ENCODE results near the gene LMBR1L. TPM values are rescaled to one million over a fixed set of nuclear protein-coding genes. Genes with fewer than 3 reads are reported as not detected.

The LMBR1L gene
- total RNA-seq, 6 donors from 2014 or later: 20.4 to 108 (median 57.7) TPM

GRCh38 chr12:49049566-49050224 lies 61.0 kb downstream of the LMBR1L start:
- Histone ChIP-seq H3K4me1 (peaks cover 0 to 3% (median 0%) of the 10 kb centered on the region in 4 donors), H3K9me3 (no peaks in the 10 kb centered on the region), H3K27ac (no peak overlapping the region), H3K36me3 (peaks cover 76 to 100% (median 98%) of the 10 kb centered on the region in 4 donors), H3K27me3 (no peaks in the 10 kb centered on the region), H3K4me3 (no peak overlapping the region)
- DNase-seq (peak in 1 of 2 donors; percentile 43), ATAC-seq (ENCODE audit: low FRiP score in 2 of 2) (peak in 1 of 2 donors; percentile 53)
- WGBS, 2 donors: 90% methylated on average over 18 to 20 of the region's 20 CpGs
- TF ChIP-seq EP300 (IDR thresholded peaks at IDR 0.05) (no peak), POLR2A (IDR thresholded peaks at IDR 0.05) (no peak), POLR2AphosphoS5 (IDR thresholded peaks at IDR 0.05) (no peak)
- TF ChIP-seq, protein P1, sequence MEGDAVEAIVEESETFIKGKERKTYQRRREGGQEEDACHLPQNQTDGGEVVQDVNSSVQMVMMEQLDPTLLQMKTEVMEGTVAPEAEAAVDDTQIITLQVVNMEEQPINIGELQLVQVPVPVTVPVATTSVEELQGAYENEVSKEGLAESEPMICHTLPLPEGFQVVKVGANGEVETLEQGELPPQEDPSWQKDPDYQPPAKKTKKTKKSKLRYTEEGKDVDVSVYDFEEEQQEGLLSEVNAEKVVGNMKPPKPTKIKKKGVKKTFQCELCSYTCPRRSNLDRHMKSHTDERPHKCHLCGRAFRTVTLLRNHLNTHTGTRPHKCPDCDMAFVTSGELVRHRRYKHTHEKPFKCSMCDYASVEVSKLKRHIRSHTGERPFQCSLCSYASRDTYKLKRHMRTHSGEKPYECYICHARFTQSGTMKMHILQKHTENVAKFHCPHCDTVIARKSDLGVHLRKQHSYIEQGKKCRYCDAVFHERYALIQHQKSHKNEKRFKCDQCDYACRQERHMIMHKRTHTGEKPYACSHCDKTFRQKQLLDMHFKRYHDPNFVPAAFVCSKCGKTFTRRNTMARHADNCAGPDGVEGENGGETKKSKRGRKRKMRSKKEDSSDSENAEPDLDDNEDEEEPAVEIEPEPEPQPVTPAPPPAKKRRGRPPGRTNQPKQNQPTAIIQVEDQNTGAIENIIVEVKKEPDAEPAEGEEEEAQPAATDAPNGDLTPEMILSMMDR (IDR thresholded peaks at IDR 0.05): no peak

- no peak for TF ChIP-seq POLR2A (IDR thresholded peaks at IDR 0.05)
- TF ChIP-seq POLR2AphosphoS5 (IDR thresholded peaks at IDR 0.05): no peak
- no peak for TF ChIP-seq EP300 (IDR thresholded peaks at IDR 0.05)
- TF ChIP-seq, protein P1 (IDR thresholded peaks at IDR 0.05): no peak
- no peaks in the 10 kb centered on the region for H3K4me1 ChIP-seq
- 92 to 95% methylated on average over 10 of the region's 10 CpGs for WGBS, 2 donors
Observed at GRCh38 chr12:49048953-49049352, 61.7 kb downstream of the LMBR1L start.

More at GRCh38 chr12:49048953-49049352, 61.7 kb downstream of the LMBR1L start:
- Histone ChIP-seq H3K4me3 (no peak overlapping the region), H3K27ac (no peak overlapping the region), H3K36me3 (peaks cover 81 to 100% (median 98%) of the 10 kb centered on the region in 4 donors), H3K27me3 (no peaks in the 10 kb centered on the region), H3K9me3 (no peaks in the 10 kb centered on the region)
- ATAC-seq (ENCODE audit: low FRiP score in 2 of 2): no peak
- DNase-seq: peak in 1 of 2 donors; percentile 17

Small RNA genes lying within 50 kb of the gene (small RNA-seq; reads per million reads assigned to genes)
- 0 reads per million in 4 donors for gene RF00019

Other genes with a start within 250 kb of the LMBR1L start
- gene RND1, start 245.0 kb downstream of the LMBR1L start, total RNA-seq: 10 to 100 TPM in 4 of 6 donors, 1 to 10 TPM in 2; 7.2 to 23.0 (median 14.2) TPM
- 10 to 100 TPM in 5 of 6 donors, 1 to 10 TPM in 1; 9.4 to 31.9 (median 19.3) TPM for gene FKBP11, start 185.4 kb downstream of the LMBR1L start, total RNA-seq
- 100 to 1,000 TPM in 3 of 6 donors, 10 to 100 TPM in 3; 67.4 to 178 (median 99.2) TPM for gene ARF3, start 153.4 kb downstream of the LMBR1L start, total RNA-seq
- gene WNT10B, start 139.1 kb downstream of the LMBR1L start, total RNA-seq: 1 to 10 TPM in 1 of 6 donors, under 1 TPM in 2, not detected in 3; 0.69 to 2.2 (median 0.74) TPM
- gene WNT1, start 132.5 kb downstream of the LMBR1L start, total RNA-seq: under 1 TPM in 1 of 6 donors, not detected in 5; 0.34 TPM
- under 1 TPM in 4 of 6 donors, not detected in 2; 0.13 to 0.30 (median 0.18) TPM for gene DDN, start 111.5 kb downstream of the LMBR1L start, total RNA-seq
- gene PRKAG1, start 92.1 kb downstream of the LMBR1L start, total RNA-seq: 10 to 100 TPM; 25.1 to 56.5 (median 42.0) TPM
- 100 to 1,000 TPM in 5 of 6 donors, 10 to 100 TPM in 1; 91.5 to 250 (median 112) TPM for gene KMT2D, start 50.1 kb downstream of the LMBR1L start, total RNA-seq
- gene RHEBL1, start 40.9 kb downstream of the LMBR1L start, total RNA-seq: 1 to 10 TPM in 2 of 6 donors, under 1 TPM in 2, not detected in 2; 0.97 to 1.4 (median 1.2) TPM
- gene DHH, start 16.0 kb downstream of the LMBR1L start, total RNA-seq: 1 to 10 TPM in 2 of 6 donors, under 1 TPM in 3, not detected in 1; 0.39 to 3.1 (median 0.76) TPM
- 100 to 1,000 TPM in 5 of 6 donors, 10 to 100 TPM in 1; 87.0 to 764 (median 397) TPM for gene TUBA1B, start 20.5 kb upstream of the LMBR1L start, total RNA-seq
- gene TUBA1A, start 78.2 kb upstream of the LMBR1L start, total RNA-seq: 100 to 1,000 TPM in 3 of 6 donors, 10 to 100 TPM in 3; 54.2 to 191 (median 122) TPM
- 100 to 1,000 TPM in 4 of 6 donors, 10 to 100 TPM in 2; 50.3 to 375 (median 108) TPM for gene TUBA1C, start 154.2 kb upstream of the LMBR1L start, total RNA-seq
- gene PRPH, start 184.3 kb upstream of the LMBR1L start, total RNA-seq: 1 to 10 TPM in 1 of 6 donors, under 1 TPM in 1, not detected in 4; 0.27 to 1.2 TPM
- 1 to 10 TPM in 3 of 6 donors, under 1 TPM in 1, not detected in 2; 0.86 to 3.3 (median 3.0) TPM for gene TROAP, start 212.4 kb upstream of the LMBR1L start, total RNA-seq
- gene C1QL4, start 226.3 kb upstream of the LMBR1L start, total RNA-seq: not detected
- gene DNAJC22, start 236.0 kb upstream of the LMBR1L start, total RNA-seq: under 1 TPM in 4 of 6 donors, not detected in 2; 0.15 to 0.59 (median 0.38) TPM

Data from upper lobe of left lung (tissue), 6 donors.